Fibroblast of the aortic adventitia (primary cell): Measurements from ENCODE around the gene BRD9. TPM values are rescaled to one million over a fixed set of nuclear protein-coding genes. Genes with fewer than 3 reads are reported as not detected.

ENCODE experiments used
- DNase-seq: peaks from one replicate; pipeline ENCODE4 v3.0.0-alpha.2; 2010; ENCODE audit warnings: low read depth
- H3K4me3 ChIP-seq: 2 replicates; pipeline ENCODE4 v1.5.1; 2011; ENCODE audit warnings: low read depth, mild to moderate bottlenecking, control low read depth, low read length, moderate library complexity
- CTCF ChIP-seq: IDR thresholded peaks from 2 replicates; pipeline ENCODE4 v1.5.1; 2011; ENCODE audit warnings: mild to moderate bottlenecking, low read length, control low read depth, inconsistent platforms; ENCODE audit not compliant: insufficient read depth
- total RNA-seq: library from RNA; depleted of rRNA; stranded (reverse); fragments of >200 nt; gene quantifications from 2 replicates; pipeline ENCODE4 v1.2.3, GENCODE V29; 2012; ENCODE audit warnings: low replicate concordance

The BRD9 gene
- total RNA-seq, 1 donor: 26.8 TPM

- no peak for TF ChIP-seq CTCF
- no peak for DNase-seq
- no peak overlapping the region for H3K4me3 ChIP-seq
Measured at GRCh38 chr5:900781-901180, 8.2 kb upstream of the BRD9 start.

- DNase-seq: no peak
- no peak for TF ChIP-seq CTCF
- peak overlapping the region; percentile 98 for H3K4me3 ChIP-seq
Measured at GRCh38 chr5:893711-894110, 1.1 kb upstream of the BRD9 start.

- TF ChIP-seq CTCF: no peak
- no peak for DNase-seq
- H3K4me3 ChIP-seq: peak overlapping the region; percentile 98
Measured at GRCh38 chr5:893137-893506, 521 bp upstream of the BRD9 start.

- TF ChIP-seq CTCF: no peak
- DNase-seq: peak; percentile 25
- peak overlapping the region; percentile 98 for H3K4me3 ChIP-seq
Measured at GRCh38 chr5:891837-892393, 686 bp downstream of the BRD9 start.

- peak overlapping the region; percentile 98 for H3K4me3 ChIP-seq
- DNase-seq: no peak
- TF ChIP-seq CTCF: no peak
Measured at GRCh38 chr5:891117-891836, 1.3 kb downstream of the BRD9 start.

GRCh38 chr5:889075-889710 lies 3.4 kb downstream of the BRD9 start:
- no peak overlapping the region for H3K4me3 ChIP-seq
- DNase-seq: no peak
- no peak for TF ChIP-seq CTCF

GRCh38 chr5:888638-889035 lies 4.0 kb downstream of the BRD9 start:
- TF ChIP-seq CTCF: no peak
- no peak for DNase-seq
- H3K4me3 ChIP-seq: no peak overlapping the region
